Upper lobe of left lung (tissue), 6 donors: ENCODE data around the gene RPAP2. TPM values are rescaled to one million over a fixed set of nuclear protein-coding genes. Genes with fewer than 3 reads are reported as not detected.
A peak's percentile ranks its signal among the peaks of the same experiment; 100 is the strongest.
"Not testable (repeated sequence)": the region's sequence is repeated elsewhere in the genome, so short reads cannot be mapped to it uniquely, and the experiment has no call there.

Source experiments
- ATAC-seq, 2 donors: fragments of 200-7000 bp; cut with Tn5 transposase; one replicate each; pipeline ENCODE4 v1.9.1; 2022; ENCODE audit warnings: mild to moderate bottlenecking in 2 of 2, moderate library complexity in 2 of 2; ENCODE audit not compliant: low FRiP score in 2 of 2
- DNase-seq, 2 donors: peaks; one replicate each; pipeline ENCODE4 v3.0.0-alpha.2; 2019 to 2020
- H3K27ac ChIP-seq, 4 donors: fragments of 200-600 bp; sonication (generic); one replicate each; pipeline ENCODE4 v1.5.1; 2016 to 2019
- H3K27me3 ChIP-seq, 4 donors: fragments of 200-600 bp; sonication (generic); one replicate each; pipeline ENCODE4 v1.5.1; 2017 to 2019
- H3K36me3 ChIP-seq, 4 donors: fragments of 200-600 bp; sonication (generic); one replicate each; pipeline ENCODE4 v1.5.1; 2016 to 2019
- H3K4me1 ChIP-seq, 4 donors: fragments of 200-600 bp; sonication (generic); one replicate each; pipeline ENCODE4 v1.5.1; 2018 to 2019
- H3K4me3 ChIP-seq, 4 donors: fragments of 200-600 bp; sonication (generic); one replicate each; pipeline ENCODE4 v1.5.1; 2017 to 2019; ENCODE audit warnings: mild to moderate bottlenecking in 2 of 4, moderate library complexity in 1 of 4
- H3K9me3 ChIP-seq, 4 donors: fragments of 200-600 bp; sonication (generic); one replicate each; pipeline ENCODE4 v1.5.1; 2018 to 2019
- CTCF ChIP-seq, 6 experiments: fragments of 450-650 bp in 4 of 6; fragments of 200-600 bp in 2 of 6; sonication (generic) in 2 of 6; IDR thresholded peaks; one replicate each; pipeline ENCODE4 v1.5.1; 2016 to 2019; ENCODE audit warnings: antibody characterized with exemption in 6 of 6
- EP300 ChIP-seq, 4 donors: sonication (generic); formaldehyde crosslinking; IDR thresholded peaks; one replicate each; pipeline ENCODE4 v1.5.1; 2017; ENCODE audit warnings: antibody characterized with exemption in 4 of 4, control low read depth in 2 of 4
- POLR2A ChIP-seq, 4 donors: fragments of 450-650 bp; IDR thresholded peaks; one replicate each; pipeline ENCODE4 v1.5.1; 2016 to 2017; ENCODE audit warnings: antibody characterized with exemption in 4 of 4, mild to moderate bottlenecking in 2 of 4
- POLR2AphosphoS5 ChIP-seq, 2 donors: sonication (generic); formaldehyde crosslinking; IDR thresholded peaks; one replicate each; pipeline ENCODE4 v1.5.1; 2017; ENCODE audit warnings: antibody characterized with exemption in 2 of 2
- WGBS, 2 donors: methylation state at CpG; one replicate each; pipeline ENCODE4 v1.1.5; 2017 to 2018; 5-methylcytosine and 5-hydroxymethylcytosine counted together
- total RNA-seq, 6 donors: library from RNA; depleted of rRNA in 4 of 6; stranded (reverse); fragments of >200 nt in 4 of 6; gene quantifications; one replicate each; pipeline versions ENCODE4 v1.1.0 to v1.2.1, GENCODE V29; 2016 to 2021
- donor health status: DM: no; HTN: no; CAD: no; lungs with moderate emphysema.
- donor health status: DM: no; HTN: yes; CAD: no; lungs with severe emphysema.

RPAP2 gene
- total RNA-seq, 6 donors from 2014 or later = 3.6 to 15.8 (median 5.6) TPM

GRCh38 chr1:92354259-92354658, 55.4 kb downstream of the RPAP2 start:
- ATAC-seq = no peak
- DNase-seq = no peak
- Histone ChIP-seq H3K27me3 (no peaks in the 10 kb centered on the region), H3K36me3 (peaks cover 0 to 57% (median 12%) of the 10 kb centered on the region in 4 donors), H3K4me1 (no peaks in the 10 kb centered on the region), H3K9me3 (peaks cover 0 to 4% (median 0%) of the 10 kb centered on the region in 4 donors), H3K4me3 (no peak overlapping the region), H3K27ac (no peak overlapping the region)
- TF ChIP-seq EP300 (IDR thresholded peaks at IDR 0.05) = no peak
- TF ChIP-seq POLR2A (IDR thresholded peaks at IDR 0.05) = no peak
- TF ChIP-seq POLR2AphosphoS5 (IDR thresholded peaks at IDR 0.05) = no peak
- no peak for TF ChIP-seq CTCF (IDR thresholded peaks at IDR 0.05)

DNA sequence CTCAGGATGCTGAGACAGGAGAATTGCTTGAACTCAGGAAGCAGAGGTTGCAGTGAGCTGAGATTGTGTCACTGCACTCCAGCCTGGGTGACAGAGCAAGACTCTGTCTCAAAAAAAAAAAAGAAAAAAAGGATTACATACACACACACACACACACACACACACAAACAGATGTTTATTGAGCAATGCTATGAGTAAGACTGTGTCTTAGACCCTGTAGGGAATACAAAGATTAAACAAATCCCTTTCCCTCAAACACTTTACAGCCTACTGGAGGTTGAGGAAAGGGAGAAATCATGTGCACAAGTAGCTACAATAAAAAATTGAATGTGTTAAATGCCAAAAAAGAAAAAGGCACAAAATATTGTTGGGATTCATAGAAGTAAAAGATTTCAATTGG, 58.1 kb downstream of the RPAP2 start:
- TF ChIP-seq EP300 (IDR thresholded peaks at IDR 0.05) (no peak), CTCF (IDR thresholded peaks at IDR 0.05) (no peak), POLR2AphosphoS5 (IDR thresholded peaks at IDR 0.05) (no peak), POLR2A (IDR thresholded peaks at IDR 0.05) (no peak)
- peak in 1 of 2 donors; percentile 59 for ATAC-seq
- Histone ChIP-seq H3K36me3 (peaks cover 0 to 50% (median 6%) of the 10 kb centered on the region in 4 donors), H3K27me3 (no peaks in the 10 kb centered on the region), H3K4me1 (no peaks in the 10 kb centered on the region), H3K27ac (no peak overlapping the region), H3K4me3 (no peak overlapping the region), H3K9me3 (peaks cover 0 to 4% (median 0%) of the 10 kb centered on the region in 4 donors)
- no peak for DNase-seq

DNA sequence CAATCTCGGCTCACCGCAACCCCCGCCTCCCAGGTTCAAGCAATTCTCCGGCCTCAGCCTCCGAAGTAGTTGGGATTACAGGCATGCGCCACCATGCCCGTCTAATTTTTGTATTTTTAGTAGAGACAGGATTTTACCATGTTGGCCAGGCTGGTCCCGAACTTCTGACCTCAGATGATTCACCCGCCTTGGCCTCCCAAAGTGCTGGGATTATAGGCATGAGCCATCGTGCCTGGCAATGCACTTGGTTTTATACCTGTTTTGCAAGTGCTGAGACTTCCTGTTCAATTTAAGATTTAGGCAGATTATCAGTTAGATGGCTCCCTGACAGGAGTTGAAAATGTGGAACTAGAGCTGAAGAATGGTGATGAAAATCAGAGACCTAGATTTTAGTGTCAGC, 60.5 kb downstream of the RPAP2 start:
- not testable (repeated sequence) for H3K4me3 ChIP-seq, ATAC-seq, DNase-seq, H3K9me3 ChIP-seq, H3K27me3 ChIP-seq, H3K4me1 ChIP-seq, H3K27ac ChIP-seq
- peaks cover 0 to 38% (median 4%) of the 10 kb centered on the region in 4 donors for H3K36me3 ChIP-seq
- WGBS, 2 donors = 95 to 96% methylated on average over 10 of the region's 10 CpGs

- no peak overlapping the region for H3K4me3 ChIP-seq
- TF ChIP-seq EP300 (IDR thresholded peaks at IDR 0.05) = no peak
- TF ChIP-seq CTCF (IDR thresholded peaks at IDR 0.05) = no peak
- TF ChIP-seq POLR2A (IDR thresholded peaks at IDR 0.05) = no peak
- TF ChIP-seq POLR2AphosphoS5 (IDR thresholded peaks at IDR 0.05) = no peak
- no peaks in the 10 kb centered on the region for H3K9me3 ChIP-seq
- H3K36me3 ChIP-seq = peaks cover 0 to 38% (median 4%) of the 10 kb centered on the region in 4 donors
- 78 to 91% methylated on average over 2 of the region's 2 CpGs for WGBS, 2 donors
- no peaks in the 10 kb centered on the region for H3K27me3 ChIP-seq
- H3K4me1 ChIP-seq = no peaks in the 10 kb centered on the region
- no peak overlapping the region for H3K27ac ChIP-seq
- no peak for ATAC-seq
- no peak for DNase-seq
Observed at GRCh38 chr1:92359986-92360385, 61.1 kb downstream of the RPAP2 start.

- DNase-seq = no peak
- H3K9me3 ChIP-seq = no peaks in the 10 kb centered on the region
- no peaks in the 10 kb centered on the region for H3K4me1 ChIP-seq
- H3K4me3 ChIP-seq = no peak overlapping the region
- TF ChIP-seq POLR2AphosphoS5 (IDR thresholded peaks at IDR 0.05) = no peak
- WGBS, 2 donors = 51 to 61% methylated on average over 3 of the region's 3 CpGs
- H3K27me3 ChIP-seq = no peaks in the 10 kb centered on the region
- H3K27ac ChIP-seq = no peak overlapping the region
- peaks cover 0 to 27% (median 1%) of the 10 kb centered on the region in 4 donors for H3K36me3 ChIP-seq
- no peak for ATAC-seq
Observed at GRCh38 chr1:92362970-92363369, 64.1 kb downstream of the RPAP2 start.

GRCh38 chr1:92363401-92363800, 64.5 kb downstream of the RPAP2 start:
- Histone ChIP-seq H3K4me3 (no peak overlapping the region), H3K9me3 (no peaks in the 10 kb centered on the region), H3K27me3 (no peaks in the 10 kb centered on the region), H3K27ac (no peak overlapping the region), H3K4me1 (no peaks in the 10 kb centered on the region), H3K36me3 (peaks cover 0 to 22% (median 0%) of the 10 kb centered on the region in 4 donors)
- TF ChIP-seq CTCF (IDR thresholded peaks at IDR 0.05) = no peak
- no peak for TF ChIP-seq POLR2AphosphoS5 (IDR thresholded peaks at IDR 0.05)
- no peak for TF ChIP-seq EP300 (IDR thresholded peaks at IDR 0.05)
- no peak for TF ChIP-seq POLR2A (IDR thresholded peaks at IDR 0.05)
- DNase-seq = no peak
- 92 to 94% methylated on average over 3 of the region's 3 CpGs for WGBS, 2 donors
- ATAC-seq = no peak
